ENCODE results near the gene RBM27. TPM values are rescaled to one million over a fixed set of nuclear protein-coding genes. Genes with fewer than 3 reads are reported as not detected.
A peak's percentile ranks its signal among the peaks of the same experiment; 100 is the strongest.
"Not testable (repeated sequence)": the region's sequence is repeated elsewhere in the genome, so short reads cannot be mapped to it uniquely, and the experiment has no call there.

The RBM27 gene
- total RNA-seq, 4 donors from 2014 or later, result 13.4 to 15.4 (median 13.9) TPM

GRCh38 chr5:146165903-146166302 lies 37.5 kb upstream of the RBM27 start:
- no peaks in the 10 kb centered on the region for H3K9me3 ChIP-seq
- in situ Hi-C loops (cut with MboI; ENCODE audit: low sequenced_read_pairs in 4 of 4), result loop anchor here in 1 of 4 donors (10.0 kb wide), 1 partner anchor 109 kb away; no protein-coding TSS in a partner anchor
- DNase-seq, result no peak
- no peak for ATAC-seq
- intact Hi-C loops (cut with DNase I; ENCODE audit: low total_unique reads), result no loop called here
- no peak overlapping the region for H3K27ac ChIP-seq
- peaks cover 0 to 87% of the 10 kb centered on the region in 2 donors for H3K36me3 ChIP-seq
- no peaks in the 10 kb centered on the region for H3K27me3 ChIP-seq
- no peak overlapping the region for H3K4me3 ChIP-seq
- no peaks in the 10 kb centered on the region for H3K4me1 ChIP-seq
- TF ChIP-seq POLR2A (IDR thresholded peaks at IDR 0.05) (no peak), CTCF (IDR thresholded peaks at IDR 0.05 in 4 of 5, conservative IDR thresholded peaks at IDR 0.05 in 1 of 5) (no peak)

GRCh38 chr5:146169076-146169475 lies 34.3 kb upstream of the RBM27 start:
- Histone ChIP-seq H3K27me3 (no peaks in the 10 kb centered on the region), H3K9me3 (no peaks in the 10 kb centered on the region), H3K27ac (no peak overlapping the region), H3K36me3 (peaks cover 2 to 83% of the 10 kb centered on the region in 2 donors), H3K4me1 (no peaks in the 10 kb centered on the region), H3K4me3 (no peak overlapping the region)
- no peak for ATAC-seq
- TF ChIP-seq POLR2A (IDR thresholded peaks at IDR 0.05), result no peak
- no peak for TF ChIP-seq CTCF (IDR thresholded peaks at IDR 0.05 in 4 of 5, conservative IDR thresholded peaks at IDR 0.05 in 1 of 5)
- DNase-seq, result no peak
- intact Hi-C loops (cut with DNase I; ENCODE audit: low total_unique reads), result no loop called here
- in situ Hi-C loops (cut with MboI; ENCODE audit: low sequenced_read_pairs in 4 of 4), result loop anchor here in 1 of 4 donors (10.0 kb wide), 1 partner anchor 106 kb away; no protein-coding TSS in a partner anchor

GRCh38 chr5:146173049-146173448 lies 30.4 kb upstream of the RBM27 start:
- intact Hi-C loops (cut with DNase I; ENCODE audit: low total_unique reads); in situ Hi-C loops (cut with MboI; ENCODE audit: low sequenced_read_pairs in 4 of 4): not testable (repeated sequence)

GRCh38 chr5:146173597-146173996 lies 29.8 kb upstream of the RBM27 start:
- ATAC-seq, result no peak
- Histone ChIP-seq H3K27me3 (no peaks in the 10 kb centered on the region), H3K4me1 (no peaks in the 10 kb centered on the region), H3K36me3 (peaks cover 2 to 70% of the 10 kb centered on the region in 2 donors), H3K9me3 (no peaks in the 10 kb centered on the region), H3K27ac (no peak overlapping the region), H3K4me3 (no peak overlapping the region)
- DNase-seq, result no peak
- TF ChIP-seq CTCF (IDR thresholded peaks at IDR 0.05 in 4 of 5, conservative IDR thresholded peaks at IDR 0.05 in 1 of 5) (no peak), POLR2A (IDR thresholded peaks at IDR 0.05) (no peak)
- intact Hi-C loops (cut with DNase I; ENCODE audit: low total_unique reads) (no loop called here), in situ Hi-C loops (cut with MboI; ENCODE audit: low sequenced_read_pairs in 4 of 4) (no loop called here)

More at GRCh38 chr5:146173049-146173448, 30.4 kb upstream of the RBM27 start:
- not testable (repeated sequence) for H3K4me3 ChIP-seq, ATAC-seq, H3K9me3 ChIP-seq, H3K27me3 ChIP-seq, H3K27ac ChIP-seq, DNase-seq, H3K4me1 ChIP-seq
- peaks cover 2 to 74% of the 10 kb centered on the region in 2 donors for H3K36me3 ChIP-seq

GRCh38 chr5:146176805-146177204 lies 26.6 kb upstream of the RBM27 start:
- no peak for ATAC-seq
- Histone ChIP-seq H3K4me3 (no peak overlapping the region), H3K27ac (peak overlapping the region in 1 of 4 donors; percentile 62), H3K9me3 (no peaks in the 10 kb centered on the region), H3K4me1 (peaks cover 8 to 12% of the 10 kb centered on the region in 2 donors), H3K27me3 (no peaks in the 10 kb centered on the region), H3K36me3 (peaks cover 2 to 40% of the 10 kb centered on the region in 2 donors)
- intact Hi-C loops (cut with DNase I; ENCODE audit: low total_unique reads) (no loop called here), in situ Hi-C loops (cut with MboI; ENCODE audit: low sequenced_read_pairs in 4 of 4) (loop anchor here in 3 of 4 donors (25.0 kb wide), 1 partner anchor 260 kb away; the partner anchor contains the start of gene TCERG1 (in 3 of the 3))
- TF ChIP-seq CTCF (IDR thresholded peaks at IDR 0.05 in 4 of 5, conservative IDR thresholded peaks at IDR 0.05 in 1 of 5) (no peak), POLR2A (IDR thresholded peaks at IDR 0.05) (no peak)
- DNase-seq, result no peak

Data from gastrocnemius medialis (tissue), 4 donors.